K562 (cell line): ENCODE results near the gene ARHGAP30. TPM values are rescaled to one million over a fixed set of nuclear protein-coding genes. Genes with fewer than 3 reads are reported as not detected.
"Not testable (repeated sequence)": the region's sequence is repeated elsewhere in the genome, so short reads cannot be mapped to it uniquely, and the experiment has no call there.

ENCODE experiments used
- ATAC-seq: fragments of 200-7000 bp; cut with Tn5 transposase; 3 replicates; pipeline ENCODE4 v1.9.1; 2020; ENCODE audit warnings: moderate library complexity
- BruUV-seq: library from RNA; stranded (reverse); fragments of 400-500 nt; replicated peaks from 2 replicates; lab custom pipeline; 2021; lab: Mats Ljungman, UMichigan
- CTCF ChIA-PET: fragments of 300-600 bp; formaldehyde crosslinking; extraction: SDS; loops from one replicate; lab custom pipeline; 2021; ENCODE audit warnings: low intra/inter-chr PET ratio; lab: Yijun Ruan, JAX
- POLR2A ChIA-PET: fragments of 300-600, 350-650 bp; sonication (Branson Sonifier 250); formaldehyde crosslinking; extraction: SDS; loops from one replicate; lab custom pipeline; 2021; ENCODE audit warnings: antibody characterized with exemption, inconsistent platforms; lab: Yijun Ruan, JAX
- DNase-seq, 4 experiments: peaks; one replicate each; pipeline versions ENCODE4 v3.0.0 to v3.0.0-alpha.2; 2011 to 2018; ENCODE audit warnings: low spot score in 3 of 4, mixed read lengths in 3 of 4; ENCODE audit errors: extremely low read depth in 1 of 4
- FAIRE-seq: peaks from 2 replicates; lab custom pipeline; 2011; peaks lifted over from hg19 to GRCh38; lab: Jason Lieb, UNC
- H2AFZ ChIP-seq: 2 replicates; pipeline ENCODE4 v1.6.0; 2011; ENCODE audit warnings: low read depth, low read length, control low read depth, inconsistent platforms
- H3K27ac ChIP-seq: fragments of 200-600 bp; 3 replicates; pipeline ENCODE4 v1.8.0; 2011; ENCODE audit warnings: low read depth, mild to moderate bottlenecking, control low read depth, inconsistent platforms, low read length, moderate library complexity, mixed read lengths; ENCODE audit errors: extremely low read depth
- H3K27me3 ChIP-seq, 2 experiments: fragments of 300-600 bp in 1 of 2; 2 replicates in 1 of 2; 3 replicates in 1 of 2; pipeline versions ENCODE4 v1.6.0 to v1.8.0; 2011; ENCODE audit warnings: inconsistent platforms in 2 of 2, low read length in 2 of 2, mild to moderate bottlenecking in 1 of 2, mixed read lengths in 1 of 2, moderate library complexity in 1 of 2; ENCODE audit not compliant: control insufficient read depth in 2 of 2, insufficient read depth in 2 of 2
- H3K36me3 ChIP-seq: fragments of 300-600 bp; 3 replicates; pipeline ENCODE4 v1.8.0; 2011; ENCODE audit warnings: mild to moderate bottlenecking, low read length, inconsistent platforms; ENCODE audit not compliant: control insufficient read depth, insufficient read depth
- H3K4me1 ChIP-seq, 2 experiments: fragments of 200-600 bp in 1 of 2; replicated peaks in 1 of 2; 2 replicates in 1 of 2; 3 replicates in 1 of 2; pipeline versions ENCODE4 v1.5.1 to v1.8.0; 2011; ENCODE audit warnings: inconsistent platforms in 2 of 2, low read length in 2 of 2, mild to moderate bottlenecking in 1 of 2, mixed read lengths in 1 of 2, moderate library complexity in 1 of 2; ENCODE audit not compliant: control insufficient read depth in 2 of 2, insufficient read depth in 2 of 2
- H3K4me2 ChIP-seq: 2 replicates; pipeline ENCODE4 v1.6.1; 2011; ENCODE audit warnings: low read length, control low read depth, inconsistent platforms, mixed read lengths; ENCODE audit not compliant: insufficient read depth
- H3K4me3 ChIP-seq: fragments of 200-600 bp; sonication (generic), shearing (Covaris generic); 2 replicates; pipeline ENCODE4 v1.5.1; 2016; ENCODE audit warnings: control low read depth, inconsistent platforms
- H3K79me2 ChIP-seq: fragments of 200-600 bp; 3 replicates; pipeline ENCODE4 v1.8.0; 2011; ENCODE audit warnings: low read length, inconsistent platforms; ENCODE audit not compliant: control insufficient read depth, insufficient read depth
- H3K9ac ChIP-seq, 2 experiments: 2 replicates each; pipeline versions ENCODE4 v1.6.0 to v1.6.1; 2011; ENCODE audit warnings: low read depth in 2 of 2, low read length in 2 of 2, control low read depth in 1 of 2, inconsistent platforms in 1 of 2, mild to moderate bottlenecking in 1 of 2, mixed read lengths in 1 of 2; ENCODE audit not compliant: insufficient read depth in 1 of 2
- H3K9me1 ChIP-seq: one replicate; pipeline ENCODE4 v1.6.0; 2011; ENCODE audit warnings: inconsistent platforms, mild to moderate bottlenecking, low read length, moderate library complexity; ENCODE audit not compliant: control insufficient read depth, insufficient read depth
- H3K9me3 ChIP-seq: replicated peaks from 2 replicates; pipeline ENCODE4 v1.5.1; 2011; ENCODE audit warnings: low read depth, low read length, inconsistent platforms; ENCODE audit not compliant: control insufficient read depth, insufficient read depth
- H4K20me1 ChIP-seq: replicated peaks from 2 replicates; pipeline ENCODE4 v1.6.1; 2011; ENCODE audit warnings: low read length, inconsistent platforms, mixed read lengths; ENCODE audit not compliant: control insufficient read depth, insufficient read depth
- ADNP ChIP-seq: fragments of 200-800 bp; sonication (Bioruptor generic); IDR thresholded peaks from 2 replicates; pipeline ENCODE4 v1.6.1; 2016; ENCODE audit warnings: missing genetic modification characterization, missing compliant biosample characterization
- BCOR ChIP-seq: fragments of 450-650 bp; IDR thresholded peaks from 2 replicates; pipeline ENCODE4 v1.6.1; 2016
- DPF2 ChIP-seq: fragments of 450-650 bp; IDR thresholded peaks from 2 replicates; pipeline ENCODE4 v1.6.1; 2016
- KDM1A ChIP-seq, 2 experiments: fragments of 450-650 bp; IDR thresholded peaks; 2 replicates each; pipeline ENCODE4 v1.6.1; 2016; ENCODE audit warnings: mild to moderate bottlenecking in 2 of 2
- MTA1 ChIP-seq: fragments of 450-650 bp; IDR thresholded peaks from 2 replicates; pipeline ENCODE4 v1.6.1; 2017; ENCODE audit warnings: borderline replicate concordance
- RBM25 ChIP-seq: fragments of 200-400 bp; formaldehyde crosslinking; IDR thresholded peaks from 2 replicates; pipeline ENCODE4 v1.6.1; 2018; ENCODE audit warnings: low read length, low read depth, moderate library complexity; ENCODE audit not compliant: severe bottlenecking
- SMARCA5 ChIP-seq: fragments of 450-650 bp; IDR thresholded peaks from 2 replicates; pipeline ENCODE4 v1.6.1; 2016
- WGBS: fragments of 100-300 bp; shearing (Covaris generic); methylation state at CpG from one replicate; pipeline ENCODE4 v1.1.6; 2016; ENCODE audit warnings: low coverage, mixed read lengths; ENCODE audit not compliant: insufficient coverage; ENCODE audit errors: missing lambda C conversion rate; 5-methylcytosine and 5-hydroxymethylcytosine counted together
- in situ Hi-C: fragments of 300-500 bp; cut with MboI; formaldehyde crosslinking; loops from 4 replicates; pipeline ENCODE4 v1.15.0; 2018; ENCODE audit warnings: inconsistent platforms, mixed read lengths
- intact Hi-C: fragments of 100-400 bp; cut with micrococcal nuclease; formaldehyde crosslinking; loops from 2 replicates; pipeline ENCODE4 v1.14.2; 2022
- polyA plus RNA-seq, 8 experiments: library from polyadenylated mRNA; depleted of rRNA in 4 of 8; stranded (reverse) in 5 of 8; unstranded in 3 of 8; fragments of >200 nt; fragmentation: Nextera tagmentation in 2 of 8; fragmentation: Illumina TruSeq in 1 of 8; extraction: Ambion mirVana in 2 of 8; extraction: Trizol in 1 of 8; gene quantifications; 2 replicates each; pipeline versions ENCODE4 v1.2.1 to v1.2.3, GENCODE V29; 2011 to 2014; ENCODE audit warnings: inconsistent platforms in 1 of 8, missing spikeins in 1 of 8
- total RNA-seq, 7 experiments: library from RNA; depleted of rRNA in 6 of 7; stranded (reverse); fragments of >200 nt in 6 of 7; fragmentation: Illumina TruSeq in 2 of 7; extraction: Trizol in 2 of 7; gene quantifications; 2 replicates each; pipeline versions ENCODE4 v1.2.1 to v1.2.3, GENCODE V29; 2011 to 2021; ENCODE audit warnings: low replicate concordance in 1 of 7

Gene ARHGAP30
- total and polyA plus RNA-seq, 9 of the 15 experiments (the other 6 are each of a cell fraction or from before 2014, with no cell fraction given), result 0.01 to 0.73 (median 0.12) TPM

DNA sequence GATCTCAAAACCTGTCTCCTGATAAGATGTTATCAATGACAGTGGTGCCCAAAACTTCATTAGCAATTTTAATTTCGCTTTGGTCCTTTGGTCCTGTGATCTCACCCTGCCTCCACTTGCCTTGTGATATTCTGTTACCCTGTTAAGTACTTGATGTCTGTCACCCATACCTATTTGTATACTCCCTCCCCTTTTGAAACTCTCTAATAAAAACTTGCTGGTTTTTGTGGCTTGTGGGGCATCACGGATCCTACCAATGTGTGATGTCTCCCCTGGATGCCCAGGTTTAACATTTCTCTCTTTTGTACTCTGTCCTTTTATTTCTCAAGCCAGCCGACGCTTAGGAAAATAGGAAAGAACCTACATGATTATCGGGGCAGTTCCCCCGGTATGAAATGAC lies 5.8 kb downstream of the ARHGAP30 start:
- H3K4me2 ChIP-seq, H3K27ac ChIP-seq, BruUV-seq, H3K9ac ChIP-seq, DNase-seq, H2AFZ ChIP-seq, H3K4me3 ChIP-seq, H3K36me3 ChIP-seq, H3K27me3 ChIP-seq, H3K9me3 ChIP-seq, H4K20me1 ChIP-seq, H3K79me2 ChIP-seq, FAIRE-seq, intact Hi-C loops, H3K9me1 ChIP-seq, in situ Hi-C loops, CTCF ChIA-PET, ATAC-seq: not testable (repeated sequence)
- 4% methylated on average over 6 of the region's 6 CpGs for WGBS
- H3K4me1 ChIP-seq, result peaks cover 0 to 18% of the 10 kb centered on the region in 2 experiments
- POLR2A ChIA-PET, result interaction anchor here (2.2 kb wide), 1 partner anchor 18 kb away, joined by 11 read pairs; the partner anchor contains the start of gene USF1

GRCh38 chr1:161061419-161061818 lies 8.3 kb downstream of the ARHGAP30 start:
- Histone ChIP-seq H3K27me3 (no peaks in the 10 kb centered on the region; a peak in 1 of 5 replicates), H2AFZ (no peak overlapping the region), H4K20me1 (no peaks in the 10 kb centered on the region), H3K27ac (no peak overlapping the region), H3K4me2 (no peak overlapping the region), H3K9me3 (no peaks in the 10 kb centered on the region), H3K4me3 (no peak overlapping the region), H3K4me1 (peaks cover 0 to 3% of the 10 kb centered on the region in 2 experiments; a peak in 2 of 5 replicates), H3K9me1 (no peaks in the 10 kb centered on the region), H3K9ac (no peak overlapping the region), H3K79me2 (no peaks in the 10 kb centered on the region), H3K36me3 (no peaks in the 10 kb centered on the region)
- ChIA-PET POLR2A (interaction anchor here (0.6 to 0.9 kb wide), 3 partner anchors 10 to 69 kb away, joined by 3 to 4 read pairs (median 3); no protein-coding TSS in a partner anchor), CTCF (no interaction called here)
- TF ChIP-seq BCOR, result peak; percentile 78
- peak; percentile 37; the same call in 1 of the 2 replicates for TF ChIP-seq SMARCA5
- no peak for TF ChIP-seq DPF2
- TF ChIP-seq MTA1, result no peak
- peak; percentile 71 for TF ChIP-seq ADNP (tag)
- TF ChIP-seq RBM25, result peak; percentile 97
- TF ChIP-seq KDM1A (IDR thresholded peaks at IDR 0.05), result peak; percentile 49 to 68; a peak in 3 of 4 replicates
- no peak for FAIRE-seq
- no peak for ATAC-seq
- WGBS, result 62% methylated on average over 4 of the region's 4 CpGs
- BruUV-seq, result no TSS peak
- in situ Hi-C loops, result no loop called here
- DNase-seq, result no peak
- intact Hi-C loops, result no loop called here
